ENCODE measurements around the gene ATAD1. TPM values are rescaled to one million over a fixed set of nuclear protein-coding genes. Genes with fewer than 3 reads are reported as not detected.
"Not testable (repeated sequence)": the region's sequence is repeated elsewhere in the genome, so short reads cannot be mapped to it uniquely, and the experiment has no call there.

Gene ATAD1
- total and polyA plus RNA-seq, 10 of the 15 experiments (the other 5 are each of a cell fraction or from before 2014, with no cell fraction given): 24.7 to 59.3 (median 41.1) TPM

DNA sequence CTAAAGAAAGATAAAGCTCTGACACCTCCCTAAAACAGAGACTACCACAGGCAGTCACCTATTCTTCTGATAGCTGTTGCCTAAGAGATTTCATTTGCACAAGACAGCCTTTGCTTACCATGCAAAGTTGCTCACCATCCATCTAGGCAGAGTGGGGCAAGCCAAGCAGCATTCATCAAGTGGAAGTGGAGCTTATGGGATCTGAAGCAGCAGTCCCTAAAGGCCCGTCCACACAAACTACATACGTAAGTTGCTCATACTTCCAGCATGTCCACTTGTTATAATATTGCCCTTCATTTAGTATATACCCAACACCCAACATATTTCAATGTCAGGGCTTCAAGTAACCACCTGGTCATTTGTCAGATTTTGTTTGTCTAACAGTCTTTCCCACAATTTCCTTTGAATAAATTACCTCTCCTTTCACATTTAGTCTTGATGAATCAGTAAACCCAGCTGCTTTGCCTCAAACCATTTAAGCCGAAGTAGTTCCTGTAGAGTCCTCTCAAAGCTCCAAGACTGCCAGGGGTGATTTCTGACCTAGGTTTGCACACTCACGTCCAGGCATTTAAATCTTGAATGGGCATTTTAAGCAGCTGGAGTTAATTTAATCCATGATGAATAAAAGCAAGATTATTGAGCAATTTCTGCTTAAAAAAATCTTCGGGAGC is 67.9 kb downstream of the ATAD1 start:
- H2AFZ ChIP-seq (ENCODE audit: control insufficient read depth, low read depth, low read length): no peak overlapping the region
- H3K4me3 ChIP-seq: no peak overlapping the region
- in situ Hi-C loops (cut with MboI) (no loop called here), intact Hi-C loops (cut with micrococcal nuclease; ENCODE audit: unreplicated experiment) (no loop called here)
- WGBS (ENCODE audit: insufficient coverage, insufficient replicate concordance, low lambda C conversion rate, missing lambda C conversion rate): 58% methylated on average over 5 of the region's 5 CpGs
- ATAC-seq: peak; percentile 22; the same call in 2 of the 3 replicates
- no peaks in the 10 kb centered on the region for H4K20me1 ChIP-seq (ENCODE audit: control insufficient read depth, insufficient read depth)
- peaks cover 0 to 6% of the 10 kb centered on the region in 2 experiments; a peak in 2 of 4 replicates for H3K36me3 ChIP-seq (ENCODE audit: control insufficient read depth in 2 of 2, insufficient read depth in 2 of 2, low read length in 1 of 2)
- TF ChIP-seq POLR2AphosphoS2 (IDR thresholded peaks at IDR 0.05; ENCODE audit: low read depth, low read length) (no peak), POLR2A (IDR thresholded peaks at IDR 0.05; ENCODE audit: low read depth, low read length) (peak; percentile 44; the same call in 1 of the 2 replicates), RUNX3 (IDR thresholded peaks at IDR 0.05; ENCODE audit: low read length) (0 out of 2 replicates have a peak, but pooled peaks have one; percentile 5), SIN3A (IDR thresholded peaks at IDR 0.05; ENCODE audit: low read depth, low read length) (no peak), PML (IDR thresholded peaks at IDR 0.05; ENCODE audit: low read length) (peak; percentile 18; the same call in 1 of the 2 replicates), BRCA1 (IDR thresholded peaks at IDR 0.05; ENCODE audit: low read depth, low read length) (no peak)
- TF ChIP-seq, protein P1, sequence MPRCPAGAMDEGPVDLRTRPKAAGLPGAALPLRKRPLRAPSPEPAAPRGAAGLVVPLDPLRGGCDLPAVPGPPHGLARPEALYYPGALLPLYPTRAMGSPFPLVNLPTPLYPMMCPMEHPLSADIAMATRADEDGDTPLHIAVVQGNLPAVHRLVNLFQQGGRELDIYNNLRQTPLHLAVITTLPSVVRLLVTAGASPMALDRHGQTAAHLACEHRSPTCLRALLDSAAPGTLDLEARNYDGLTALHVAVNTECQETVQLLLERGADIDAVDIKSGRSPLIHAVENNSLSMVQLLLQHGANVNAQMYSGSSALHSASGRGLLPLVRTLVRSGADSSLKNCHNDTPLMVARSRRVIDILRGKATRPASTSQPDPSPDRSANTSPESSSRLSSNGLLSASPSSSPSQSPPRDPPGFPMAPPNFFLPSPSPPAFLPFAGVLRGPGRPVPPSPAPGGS (IDR thresholded peaks at IDR 0.05; ENCODE audit: borderline replicate concordance, insufficient read depth, low read depth, low read length, poor library complexity, severe bottlenecking): peak; percentile 40
- no TSS peak for BruUV-seq (replicated peaks)
- H3K79me2 ChIP-seq (ENCODE audit: control insufficient read depth, insufficient read depth, low read length): no peaks in the 10 kb centered on the region
- H3K4me2 ChIP-seq (ENCODE audit: control insufficient read depth, insufficient read depth): no peak overlapping the region
- peaks cover 9% of the 10 kb centered on the region; the same call in 1 of the 2 replicates for H3K4me1 ChIP-seq (ENCODE audit: control insufficient read depth, insufficient read depth, low read length)
- no peak overlapping the region for H3K9ac ChIP-seq (ENCODE audit: control insufficient read depth, insufficient read depth, low read length)
- H3K27ac ChIP-seq (ENCODE audit: control insufficient read depth, insufficient read depth): no peak overlapping the region
- RAD21 ChIA-PET (ENCODE audit: unreplicated experiment): no interaction called here
- CTCF ChIA-PET: interaction anchor here (0.9 to 2.6 kb wide), 4 partner anchors 13 to 23 kb away, joined by 3 to 9 read pairs (median 4); no protein-coding TSS in a partner anchor
- H3K27me3 ChIP-seq (replicated peaks in 1 of 2; ENCODE audit: control insufficient read depth in 2 of 2, insufficient read depth in 2 of 2, low read length in 1 of 2): no peaks in the 10 kb centered on the region
- POLR2A ChIA-PET: interaction anchor here (1.3 kb wide), 1 partner anchor 11 kb away, joined by 3 read pairs; no protein-coding TSS in a partner anchor
- DNase-seq (ENCODE audit: low read depth, low spot score): no peak
- SMC1A ChIA-PET (ENCODE audit: uncharacterized antibody, unreplicated experiment): interaction anchor here (0.8 to 2.4 kb wide), 8 partner anchors 9 to 362 kb away, joined by 3 to 10 read pairs (median 4); no protein-coding TSS in a partner anchor
- H3K9me3 ChIP-seq (replicated peaks; ENCODE audit: control insufficient read depth, insufficient read depth, low read length): no peaks in the 10 kb centered on the region
- FAIRE-seq: no peak

DNA sequence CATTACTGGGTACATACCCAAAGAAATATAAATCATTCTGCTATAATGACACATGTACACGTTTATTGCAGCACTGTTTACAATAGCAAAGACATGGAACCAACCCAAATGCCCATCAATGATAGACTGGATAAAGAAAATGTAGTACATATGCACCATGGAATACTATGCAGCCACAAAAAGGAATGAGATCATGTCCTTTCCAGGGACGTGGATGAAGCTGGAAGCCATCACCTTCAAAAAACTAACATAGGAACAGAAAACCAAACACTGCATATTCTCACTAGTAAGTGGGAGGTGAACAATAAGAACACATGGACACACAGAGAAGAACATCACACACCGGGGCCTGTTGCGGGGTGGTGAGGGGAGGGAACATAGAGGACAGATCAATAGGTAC is 69.8 kb downstream of the ATAD1 start:
- H3K27me3 ChIP-seq (replicated peaks in 1 of 2; ENCODE audit: control insufficient read depth in 2 of 2, insufficient read depth in 2 of 2, low read length in 1 of 2); H4K20me1 ChIP-seq (ENCODE audit: control insufficient read depth, insufficient read depth); RAD21 ChIA-PET (ENCODE audit: unreplicated experiment); H3K4me1 ChIP-seq (ENCODE audit: control insufficient read depth, insufficient read depth, low read length); POLR2A ChIA-PET; SMC1A ChIA-PET (ENCODE audit: uncharacterized antibody, unreplicated experiment); H3K4me3 ChIP-seq; H3K27ac ChIP-seq (ENCODE audit: control insufficient read depth, insufficient read depth); H3K9me3 ChIP-seq (replicated peaks; ENCODE audit: control insufficient read depth, insufficient read depth, low read length); intact Hi-C loops (cut with micrococcal nuclease; ENCODE audit: unreplicated experiment); H3K4me2 ChIP-seq (ENCODE audit: control insufficient read depth, insufficient read depth); H3K79me2 ChIP-seq (ENCODE audit: control insufficient read depth, insufficient read depth, low read length); ATAC-seq; H3K36me3 ChIP-seq (ENCODE audit: control insufficient read depth in 2 of 2, insufficient read depth in 2 of 2, low read length in 1 of 2); FAIRE-seq; DNase-seq (ENCODE audit: low read depth, low spot score); BruUV-seq (replicated peaks); H2AFZ ChIP-seq (ENCODE audit: control insufficient read depth, low read depth, low read length); H3K9ac ChIP-seq (ENCODE audit: control insufficient read depth, insufficient read depth, low read length): not testable (repeated sequence)
- CTCF ChIA-PET: interaction anchor here (1.0 kb wide), 1 partner anchor 9 kb away, joined by 3 read pairs; no protein-coding TSS in a partner anchor
- 93% methylated on average over 4 of the region's 4 CpGs for WGBS (ENCODE audit: insufficient coverage, insufficient replicate concordance, low lambda C conversion rate, missing lambda C conversion rate)
- in situ Hi-C loops (cut with MboI): loop anchor here (25.0 kb wide), 1 partner anchor 211 kb away; no protein-coding TSS in a partner anchor

Data from GM12878 (cell line).